GM21723 (cell line): ENCODE data around the gene DAAM1.

Source experiments
- ATAC-seq: cut with Tn5 transposase; IDR thresholded peaks from one replicate; pipeline ENCODE4 v1.9.1; 2021; ENCODE audit warnings: mild to moderate bottlenecking, moderate library complexity; ENCODE audit not compliant: unreplicated experiment

DAAM1 gene

DNA sequence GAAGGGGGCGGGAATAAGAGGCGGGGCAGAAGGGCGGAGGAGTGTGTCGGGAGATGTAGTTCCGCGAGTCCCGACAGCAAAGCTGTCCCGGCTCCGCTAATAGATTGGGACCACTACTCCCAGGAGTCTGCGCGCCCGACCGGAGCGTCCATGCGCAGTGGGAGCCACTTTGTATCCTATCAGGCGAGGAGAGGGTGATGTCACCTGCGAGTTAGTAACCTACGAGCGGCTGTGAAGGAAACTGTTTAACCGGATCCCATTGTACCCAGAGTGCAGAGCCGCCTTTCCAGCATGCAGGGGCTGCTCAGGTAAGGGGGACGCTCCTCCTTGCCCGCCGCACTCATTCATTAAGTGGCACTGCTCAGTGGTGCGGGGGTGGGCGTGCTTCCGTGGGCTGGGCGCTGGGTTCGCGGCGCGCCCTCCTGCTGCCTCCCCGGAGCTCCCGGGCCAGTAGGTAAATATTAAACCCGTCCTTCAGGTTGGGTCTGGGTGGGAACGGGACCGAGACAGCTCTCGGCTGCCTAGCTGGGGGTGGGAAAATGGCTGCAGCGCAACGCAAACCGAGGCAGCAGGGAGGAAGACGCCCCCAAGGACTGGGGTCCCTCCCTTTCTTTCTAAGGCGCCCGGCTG, at the start of gene DAAM1:
DAAM1 (plus strand) TSS at position 207 of the 630 bp plus-strand sequence. CDS start 74,811 bp downstream, outside the sequence.
- peak; percentile 87 for ATAC-seq

- no peak for ATAC-seq
These were observed 49.1 kb upstream of the DAAM1 start for GRCh38 chr14:59139324-59139723.

- ATAC-seq = no peak
These were observed 48.2 kb upstream of the DAAM1 start for GRCh38 chr14:59140106-59140843.

- no peak for ATAC-seq
These were observed 42.0 kb upstream of the DAAM1 start for GRCh38 chr14:59146484-59146883.

DNA sequence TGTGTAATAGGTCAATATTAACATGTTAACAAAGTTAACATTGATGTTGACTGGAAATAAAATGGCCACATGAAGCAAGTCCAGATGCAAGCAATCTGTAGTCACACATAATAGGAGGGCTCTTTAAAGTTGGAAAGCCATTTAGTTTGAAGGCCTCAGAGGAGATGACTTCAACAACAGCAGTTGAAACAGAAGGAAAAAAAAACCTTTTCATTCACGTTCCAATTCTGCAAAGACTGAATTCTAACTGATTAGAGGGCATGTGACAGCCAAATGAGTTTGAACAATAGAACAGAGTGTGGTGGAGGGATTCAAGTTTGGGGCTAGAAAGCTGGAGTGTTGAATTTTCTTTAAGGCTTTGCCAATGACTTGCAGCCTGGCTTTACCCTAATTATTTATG, 41.5 kb upstream of the DAAM1 start:
- no peak for ATAC-seq

- peak; percentile 73 for ATAC-seq
These were observed 40.0 kb upstream of the DAAM1 start for GRCh38 chr14:59148334-59148900.

DNA sequence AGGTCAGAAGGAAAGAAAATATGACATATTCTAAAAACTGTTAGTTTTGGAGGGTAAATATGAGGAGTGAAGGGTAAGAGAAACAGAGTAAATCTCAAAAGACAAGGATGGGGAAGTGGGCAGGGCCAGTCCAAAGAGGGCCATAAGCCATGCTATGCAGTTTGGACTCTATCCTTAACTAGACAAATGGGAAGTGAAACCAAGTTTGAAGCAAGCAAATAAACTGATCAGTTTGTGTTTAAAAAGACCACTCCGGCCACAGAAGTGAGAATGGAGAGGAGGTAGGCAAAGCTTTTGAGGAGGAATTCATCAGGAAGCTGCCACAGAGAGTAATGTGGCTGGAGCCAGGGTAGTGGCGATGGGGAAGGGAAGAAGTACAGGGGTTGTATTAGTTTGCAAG, 37.5 kb upstream of the DAAM1 start:
- ATAC-seq = peak; percentile 66

- ATAC-seq = no peak
These were observed 34.1 kb upstream of the DAAM1 start for GRCh38 chr14:59154373-59154772.

- ATAC-seq = no peak
These were observed 32.6 kb upstream of the DAAM1 start for GRCh38 chr14:59155886-59156285.

GRCh38 chr14:59159169-59159568, 29.3 kb upstream of the DAAM1 start:
- no peak for ATAC-seq

DNA sequence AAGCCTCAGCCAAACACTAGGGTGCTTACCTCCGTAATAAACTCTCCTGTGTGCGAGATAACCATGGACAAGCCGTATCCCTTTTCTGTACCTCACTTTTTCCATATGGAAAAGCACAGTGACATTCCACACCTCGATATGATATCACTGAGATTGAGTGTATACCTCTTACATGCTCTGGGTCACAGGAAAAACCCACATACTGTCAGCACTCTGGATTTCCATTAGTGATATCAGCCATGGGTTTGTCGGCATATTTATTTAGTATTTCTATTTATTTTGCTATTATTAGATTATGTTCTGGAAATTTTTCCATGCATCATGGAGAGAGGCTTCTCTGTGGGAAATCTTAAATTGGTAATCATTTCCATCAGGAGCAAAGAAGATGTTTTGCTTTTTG, 28.0 kb upstream of the DAAM1 start:
- no peak for ATAC-seq

DNA sequence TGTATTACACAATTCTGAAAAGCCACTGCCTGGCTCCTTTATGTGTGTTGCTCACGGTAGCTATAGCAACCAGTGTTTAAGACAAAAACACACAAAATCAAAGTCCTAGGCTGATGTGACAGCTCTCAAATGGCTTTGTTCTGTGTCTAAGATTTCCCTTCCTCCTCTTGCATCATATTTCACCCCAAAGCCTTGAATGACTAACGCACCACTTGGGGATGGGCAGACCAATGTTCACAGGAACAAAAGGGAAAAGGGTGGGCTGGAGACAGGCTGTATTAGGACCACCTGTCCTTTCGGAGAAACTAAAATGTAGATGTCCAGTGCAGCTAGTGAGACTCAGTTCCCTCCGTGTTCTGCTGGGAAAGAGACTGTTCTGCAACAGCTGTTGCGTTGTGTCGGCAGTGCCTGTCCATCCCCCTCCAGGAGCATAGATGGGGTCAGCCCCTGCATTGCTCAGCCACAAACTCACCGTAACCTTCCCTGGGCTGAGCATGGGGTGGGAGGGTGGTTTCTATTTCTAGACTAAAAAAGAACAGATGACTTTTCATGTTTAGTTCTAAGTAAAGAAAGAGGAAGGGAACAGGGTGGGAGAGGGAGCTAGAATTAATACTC, 26.8 kb upstream of the DAAM1 start:
- peak; percentile 62 for ATAC-seq

DNA sequence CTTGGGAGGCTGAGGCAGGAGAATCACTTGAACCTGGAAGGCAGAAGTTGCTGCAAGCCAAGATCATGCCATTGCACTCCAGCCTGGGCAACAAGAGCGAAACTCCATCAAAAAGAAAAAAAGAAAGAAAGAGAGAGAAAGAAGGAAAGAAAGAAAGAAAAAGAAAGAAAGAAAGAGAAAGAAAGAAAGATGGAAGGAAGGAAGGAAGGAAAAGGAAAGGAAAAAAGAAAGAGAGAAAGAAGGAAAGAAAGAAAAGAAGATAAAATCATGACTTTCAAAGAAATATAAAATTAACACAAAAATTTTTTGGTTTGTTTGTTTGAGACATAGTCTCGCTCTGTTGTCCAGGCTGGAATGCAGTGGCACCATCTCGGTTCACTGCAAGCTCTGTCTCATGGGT, 22.2 kb upstream of the DAAM1 start:
- no peak for ATAC-seq

- ATAC-seq = peak; percentile 98
These were observed 13.1 kb upstream of the DAAM1 start for GRCh38 chr14:59175404-59175803.

GRCh38 chr14:59176765-59177164, 11.7 kb upstream of the DAAM1 start:
- ATAC-seq = no peak

GRCh38 chr14:59177262-59177661, 11.2 kb upstream of the DAAM1 start:
- ATAC-seq = no peak

GRCh38 chr14:59181791-59182190, 6.7 kb upstream of the DAAM1 start:
- no peak for ATAC-seq

GRCh38 chr14:59182641-59183040, 5.8 kb upstream of the DAAM1 start:
- ATAC-seq = no peak

DNA sequence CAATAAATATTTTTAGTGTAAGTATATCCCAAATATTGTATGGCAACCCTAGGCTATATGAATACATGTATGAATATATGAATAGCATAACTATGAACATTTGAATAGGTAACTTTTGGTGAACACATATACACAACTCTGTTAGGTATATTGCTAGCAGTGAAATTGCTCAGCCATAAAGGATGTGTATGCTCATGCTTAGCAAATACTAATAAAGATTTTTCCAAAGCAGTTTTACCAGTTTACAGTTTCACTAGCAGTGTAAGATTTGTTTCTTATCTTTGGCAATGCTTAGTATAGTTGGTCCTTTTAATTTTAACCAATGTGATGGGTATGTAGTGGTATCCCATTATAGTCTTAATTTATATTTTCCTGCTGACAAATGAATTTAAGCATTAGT, 5.3 kb upstream of the DAAM1 start:
- ATAC-seq = no peak

DNA sequence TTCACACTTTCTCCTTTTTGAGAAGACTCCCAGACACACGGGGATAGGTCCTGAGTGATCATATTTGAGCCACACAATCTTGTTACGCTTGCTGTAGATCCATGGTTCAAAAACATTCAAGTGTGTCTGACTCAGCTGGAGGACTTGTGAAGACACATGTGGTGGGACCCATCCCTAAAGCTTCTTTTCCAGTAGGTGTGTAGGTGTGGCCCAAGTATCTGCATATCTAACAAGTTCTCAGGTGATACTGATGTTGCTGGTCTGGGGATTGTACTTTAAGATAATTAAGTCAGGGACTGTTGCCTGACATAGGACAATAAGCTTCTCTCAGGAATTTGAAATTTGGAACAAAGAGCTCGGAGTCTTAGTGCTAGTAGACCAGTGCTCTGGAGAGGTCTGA, 4.1 kb upstream of the DAAM1 start:
- ATAC-seq = no peak

DNA sequence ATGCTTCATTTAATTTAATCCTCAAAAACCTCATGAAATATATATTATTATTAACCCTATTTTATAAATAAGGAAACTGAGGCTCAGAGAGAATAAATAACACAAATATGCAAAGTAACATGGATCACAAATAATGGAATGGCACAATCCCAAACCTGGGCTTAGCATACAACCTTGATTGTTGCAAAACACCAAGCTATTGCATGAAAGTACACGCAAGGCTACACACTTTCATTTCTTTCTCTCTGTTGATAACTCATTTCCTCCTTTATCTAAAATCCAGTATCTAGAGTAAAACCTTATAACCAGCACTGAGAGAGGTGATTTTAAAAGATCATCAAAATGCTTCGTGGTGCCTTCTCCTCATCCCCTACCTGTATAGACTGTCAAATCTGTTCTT, 2.8 kb upstream of the DAAM1 start:
- no peak for ATAC-seq

DNA sequence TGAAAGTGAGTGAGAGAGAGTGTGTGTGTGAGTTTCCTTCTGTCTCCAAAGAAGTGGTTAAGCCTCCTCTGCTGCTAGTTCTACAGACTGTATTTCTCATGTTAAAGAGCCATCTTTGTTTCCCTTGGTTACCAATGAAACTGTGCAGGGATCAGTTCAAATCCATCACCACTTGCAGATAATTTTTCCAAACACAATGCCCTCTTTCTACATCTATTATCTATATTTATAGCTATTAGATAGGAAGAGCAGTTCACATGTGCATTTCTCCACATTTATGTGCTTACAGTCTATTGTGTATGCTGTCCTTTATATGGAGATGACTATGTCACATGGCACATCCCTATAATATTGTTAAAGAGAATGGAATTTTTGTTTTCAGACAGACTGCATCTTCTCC, 2.2 kb upstream of the DAAM1 start:
- no peak for ATAC-seq
